BE2C (cell line): ENCODE results near the gene SRSF6.
A peak's percentile ranks its signal among the peaks of the same experiment; 100 is the strongest.
"Not testable (repeated sequence)": the region's sequence is repeated elsewhere in the genome, so short reads cannot be mapped to it uniquely, and the experiment has no call there.

Experiments used
- DNase-seq: peaks from one replicate; pipeline ENCODE4 v3.0.0-alpha.2; 2020
- H3K27me3 ChIP-seq: fragments of 250-450 bp; sonication (Bioruptor Pico); 2 replicates; pipeline ENCODE4 v1.5.1; 2020; ENCODE audit warnings: mild to moderate bottlenecking
- H3K36me3 ChIP-seq: fragments of 250-450 bp; sonication (Bioruptor Pico); 2 replicates; pipeline ENCODE4 v1.5.1; 2020; ENCODE audit warnings: mild to moderate bottlenecking
- H3K4me1 ChIP-seq: fragments of 250-450 bp; sonication (Bioruptor Pico); 2 replicates; pipeline ENCODE4 v1.5.1; 2020
- H3K4me3 ChIP-seq: 2 replicates; pipeline ENCODE4 v1.5.1; 2011; ENCODE audit warnings: low read depth, low read length
- H3K9me3 ChIP-seq: fragments of 250-450 bp; sonication (Bioruptor Pico); 2 replicates; pipeline ENCODE4 v1.5.1; 2020
- TF ChIP-seq, protein P1 (sequence below): IDR thresholded peaks from 2 replicates; pipeline ENCODE4 v1.5.1; 2012; ENCODE audit warnings: mild to moderate bottlenecking, low read depth, low read length

SRSF6 gene

DNA sequence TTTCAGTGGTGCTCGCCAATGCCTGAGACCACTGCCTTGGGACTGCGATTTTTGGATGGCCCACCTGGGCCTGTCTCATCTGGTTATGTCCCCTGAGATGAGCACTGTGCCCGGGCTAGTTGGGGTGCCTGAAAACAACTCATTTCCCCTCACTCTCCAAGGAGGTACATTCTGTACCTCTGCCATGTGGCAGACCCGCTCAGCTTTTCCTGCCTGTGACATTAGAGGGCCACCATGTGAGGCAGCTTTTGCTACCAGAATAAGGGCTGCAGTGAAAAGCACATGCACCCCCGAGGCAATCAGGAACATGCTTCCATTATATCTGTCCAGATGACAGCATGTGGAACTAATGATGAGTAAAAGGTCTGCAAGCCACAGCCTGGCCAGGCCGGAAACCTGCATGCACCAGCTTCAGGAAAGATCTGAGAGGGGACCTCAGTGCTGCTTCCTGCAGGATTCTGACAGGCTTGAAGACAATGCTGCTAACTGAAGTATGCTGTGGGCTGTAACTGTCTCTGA, 11.3 kb upstream of the SRSF6 start:
- Histone ChIP-seq H3K27me3 (no peaks in the 10 kb centered on the region), H3K36me3 (no peaks in the 10 kb centered on the region), H3K4me1 (peaks cover 2% of the 10 kb centered on the region; the same call in 1 of the 2 replicates), H3K9me3 (no peaks in the 10 kb centered on the region), H3K4me3 (no peak overlapping the region)
- peak; percentile 83 for DNase-seq
- TF ChIP-seq, protein P1, sequence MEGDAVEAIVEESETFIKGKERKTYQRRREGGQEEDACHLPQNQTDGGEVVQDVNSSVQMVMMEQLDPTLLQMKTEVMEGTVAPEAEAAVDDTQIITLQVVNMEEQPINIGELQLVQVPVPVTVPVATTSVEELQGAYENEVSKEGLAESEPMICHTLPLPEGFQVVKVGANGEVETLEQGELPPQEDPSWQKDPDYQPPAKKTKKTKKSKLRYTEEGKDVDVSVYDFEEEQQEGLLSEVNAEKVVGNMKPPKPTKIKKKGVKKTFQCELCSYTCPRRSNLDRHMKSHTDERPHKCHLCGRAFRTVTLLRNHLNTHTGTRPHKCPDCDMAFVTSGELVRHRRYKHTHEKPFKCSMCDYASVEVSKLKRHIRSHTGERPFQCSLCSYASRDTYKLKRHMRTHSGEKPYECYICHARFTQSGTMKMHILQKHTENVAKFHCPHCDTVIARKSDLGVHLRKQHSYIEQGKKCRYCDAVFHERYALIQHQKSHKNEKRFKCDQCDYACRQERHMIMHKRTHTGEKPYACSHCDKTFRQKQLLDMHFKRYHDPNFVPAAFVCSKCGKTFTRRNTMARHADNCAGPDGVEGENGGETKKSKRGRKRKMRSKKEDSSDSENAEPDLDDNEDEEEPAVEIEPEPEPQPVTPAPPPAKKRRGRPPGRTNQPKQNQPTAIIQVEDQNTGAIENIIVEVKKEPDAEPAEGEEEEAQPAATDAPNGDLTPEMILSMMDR: no peak

DNA sequence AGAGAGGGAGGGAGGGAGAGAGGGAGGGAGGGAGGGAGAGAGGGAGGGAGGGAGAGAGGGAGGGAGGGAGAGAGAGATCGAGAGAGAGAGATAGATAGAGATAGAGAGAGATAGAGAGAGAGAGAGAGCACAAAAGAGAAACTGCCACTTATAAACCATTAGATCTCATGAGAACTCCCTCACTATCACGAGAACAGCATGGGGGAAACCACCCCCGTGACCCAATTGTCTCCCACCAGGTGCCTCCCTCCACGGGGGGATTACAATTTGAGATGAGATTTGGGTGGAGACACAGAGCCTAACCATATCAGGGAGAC, 9.3 kb upstream of the SRSF6 start:
- H3K27me3 ChIP-seq, H3K36me3 ChIP-seq, H3K4me1 ChIP-seq, DNase-seq, H3K9me3 ChIP-seq: not testable (repeated sequence)
- H3K4me3 ChIP-seq: peak overlapping the region; percentile 12

DNA sequence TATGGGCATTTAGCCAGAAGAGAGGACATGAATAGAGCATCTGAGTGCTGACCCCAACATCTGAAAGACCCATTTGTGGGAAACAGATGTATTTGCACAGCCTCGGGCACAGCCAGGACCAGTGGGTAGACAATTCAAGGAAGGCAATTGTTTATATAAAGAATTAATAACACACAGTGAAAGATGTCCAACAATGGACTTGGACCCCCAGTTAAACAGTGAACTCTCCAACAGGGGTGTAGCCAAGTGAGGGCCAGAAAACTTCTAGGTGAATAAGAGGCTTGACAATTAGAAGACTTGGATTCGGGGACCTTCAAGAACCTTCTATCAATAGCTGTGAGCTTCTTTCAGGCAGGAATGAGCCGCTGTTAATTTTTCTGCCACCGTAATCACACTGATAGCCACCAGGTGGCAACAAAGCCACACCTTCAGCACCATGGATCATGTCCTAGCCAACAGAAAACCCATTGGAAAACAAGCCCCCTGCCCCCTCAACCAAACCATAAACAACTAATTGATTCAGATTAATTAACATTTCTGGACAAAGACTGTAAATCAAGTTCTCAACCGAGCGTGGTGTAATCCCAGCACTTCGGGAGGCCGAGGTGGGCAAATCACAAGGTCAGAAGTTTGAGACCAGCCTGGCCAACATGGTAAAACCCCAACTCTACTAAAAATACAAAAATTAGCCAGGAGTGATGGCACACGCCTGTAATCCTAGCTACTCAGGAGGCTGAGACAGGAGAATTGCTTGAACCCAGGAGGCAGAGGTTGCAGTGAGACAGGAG, 8.8 kb upstream of the SRSF6 start:
- DNase-seq: peak; percentile 61
- Histone ChIP-seq H3K27me3 (no peaks in the 10 kb centered on the region), H3K9me3 (no peaks in the 10 kb centered on the region), H3K4me3 (peak overlapping the region; percentile 12), H3K36me3 (no peaks in the 10 kb centered on the region), H3K4me1 (peaks cover 2% of the 10 kb centered on the region; the same call in 1 of the 2 replicates)
- TF ChIP-seq, protein P1: peak; percentile 92

DNA sequence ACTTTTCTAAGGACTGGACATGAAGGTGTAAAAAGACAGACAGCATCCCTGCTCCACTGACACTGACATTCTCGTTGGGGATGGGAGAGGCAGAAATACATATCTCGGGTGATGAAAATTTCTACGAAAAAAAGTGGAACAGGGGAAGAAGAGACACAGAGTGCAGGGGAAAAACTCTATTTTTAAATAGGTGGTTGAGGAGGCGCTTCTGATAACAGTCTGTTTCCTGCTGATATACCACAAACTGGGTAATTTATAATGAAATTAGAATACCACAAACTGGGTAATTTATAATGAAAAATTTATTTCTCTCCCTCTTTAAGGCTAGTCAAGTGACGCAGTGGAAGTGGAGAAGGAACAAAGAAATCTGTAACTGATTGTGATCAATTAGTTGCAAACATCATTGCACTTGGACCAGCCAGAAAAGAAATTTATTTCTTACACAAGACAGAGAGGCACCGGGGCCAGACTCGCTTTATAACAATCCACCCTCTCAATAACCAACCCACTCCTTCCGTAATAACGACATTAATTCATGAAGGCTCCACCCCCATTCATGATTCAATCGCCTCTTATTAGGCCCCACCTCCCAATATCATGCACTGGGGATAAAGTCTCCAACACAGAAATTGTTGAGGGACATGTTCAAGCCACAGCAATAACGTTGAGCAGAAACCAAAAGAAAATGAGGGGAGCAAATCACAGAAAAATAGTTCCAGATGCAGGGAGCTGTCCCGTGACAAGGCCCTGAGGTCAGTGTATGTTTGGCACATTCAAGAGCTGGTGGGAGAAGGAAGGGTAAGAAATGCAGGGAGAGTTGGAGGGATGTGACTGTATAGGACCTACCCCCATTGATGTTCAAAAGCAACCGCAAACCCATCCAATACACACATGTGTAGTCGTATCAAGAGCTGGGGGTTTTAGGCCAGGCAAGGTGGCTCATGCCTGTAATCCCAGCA, 6.6 kb upstream of the SRSF6 start:
- H3K4me3 ChIP-seq: no peak overlapping the region
- H3K27me3 ChIP-seq: no peaks in the 10 kb centered on the region
- DNase-seq: no peak
- H3K4me1 ChIP-seq: peaks cover 2% of the 10 kb centered on the region; the same call in 1 of the 2 replicates
- no peaks in the 10 kb centered on the region for H3K36me3 ChIP-seq
- TF ChIP-seq, protein P1: no peak
- H3K9me3 ChIP-seq: no peaks in the 10 kb centered on the region

DNA sequence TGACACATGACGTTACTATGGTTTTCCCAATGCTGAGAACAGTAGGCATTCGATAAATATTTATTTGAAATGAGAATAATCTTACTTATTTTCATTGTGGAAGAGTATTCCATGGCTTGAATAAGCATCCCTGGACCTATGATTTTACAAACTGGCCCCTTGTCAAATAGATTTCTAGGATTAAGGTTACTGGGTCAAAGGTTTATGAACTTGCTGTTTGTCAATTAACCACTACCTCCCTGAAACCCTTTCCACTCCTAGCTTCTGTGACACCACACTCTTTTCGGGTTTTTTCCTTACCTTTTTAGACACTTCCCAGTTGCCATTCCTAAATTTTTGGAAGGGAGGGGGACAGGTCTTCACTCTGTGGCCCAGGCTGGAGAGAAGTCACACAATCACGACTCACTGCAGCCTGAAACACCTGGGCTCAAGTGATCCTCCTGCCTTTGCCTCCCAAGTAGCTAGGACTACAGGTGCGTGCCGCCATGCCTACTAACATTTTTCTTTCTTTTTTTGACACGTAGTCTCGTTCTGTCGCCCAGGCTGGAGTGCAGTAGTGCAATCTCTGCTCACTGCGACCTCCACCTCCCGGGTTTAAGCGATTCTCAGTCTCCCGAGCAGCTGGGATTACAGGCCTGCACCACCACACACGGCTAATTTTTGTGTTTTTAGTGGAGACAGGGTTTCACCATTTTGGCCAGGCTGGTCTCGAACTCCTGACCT, 5.1 kb upstream of the SRSF6 start:
- no peak overlapping the region for H3K4me3 ChIP-seq
- TF ChIP-seq, protein P1: no peak
- no peaks in the 10 kb centered on the region; the same call in 1 of the 2 replicates for H3K4me1 ChIP-seq
- no peaks in the 10 kb centered on the region for H3K27me3 ChIP-seq
- no peaks in the 10 kb centered on the region for H3K9me3 ChIP-seq
- no peak for DNase-seq
- H3K36me3 ChIP-seq: no peaks in the 10 kb centered on the region

DNA sequence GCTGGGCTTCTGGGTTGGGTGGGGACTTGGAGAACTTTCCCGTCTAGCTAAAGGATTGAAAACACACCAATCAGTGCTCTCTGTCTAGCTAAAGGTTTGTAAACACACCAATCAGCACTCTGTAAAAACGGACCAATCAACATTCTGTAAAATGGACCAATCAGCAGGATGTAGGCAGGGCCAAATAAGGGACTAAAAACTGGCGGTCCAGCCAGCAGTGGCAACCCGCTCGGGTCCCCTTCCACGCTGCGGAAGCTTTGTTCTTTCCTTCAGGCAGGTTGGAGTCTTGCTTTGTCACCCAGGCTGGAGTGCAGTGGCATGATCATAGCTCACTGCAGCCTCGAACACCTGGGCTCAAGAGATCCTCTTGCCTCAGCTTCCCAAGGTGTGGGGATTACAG, 1.4 kb upstream of the SRSF6 start:
- not testable (repeated sequence) for H3K4me3 ChIP-seq, H3K4me1 ChIP-seq, DNase-seq

More for the DNA sequence above, 1.4 kb upstream of the SRSF6 start:
- not testable (repeated sequence) for H3K27me3 ChIP-seq, H3K9me3 ChIP-seq
- peaks cover 27% of the 10 kb centered on the region for H3K36me3 ChIP-seq
